Neuronal stem cell (in vitro differentiated cells): Measurements from ENCODE around the gene KLHL14.

Experiments
- DNase-seq: peaks from one replicate; pipeline ENCODE4 v3.0.0-alpha.2; 2013; ENCODE audit warnings: low spot score
- H2AFZ ChIP-seq: one replicate; pipeline ENCODE4 v1.6.1; 2013; ENCODE audit warnings: mild to moderate bottlenecking, low read length, inconsistent platforms
- H2AK5ac ChIP-seq: 2 replicates; pipeline ENCODE4 v1.6.1; 2013; ENCODE audit warnings: low read depth, mild to moderate bottlenecking, inconsistent platforms, low read length, moderate library complexity, mixed read lengths
- H2BK120ac ChIP-seq: 2 replicates; pipeline ENCODE4 v1.6.1; 2013; ENCODE audit warnings: low read depth, mild to moderate bottlenecking, inconsistent platforms, low read length, moderate library complexity, mixed read lengths
- H2BK12ac ChIP-seq: one replicate; pipeline ENCODE4 v1.6.1; 2013; ENCODE audit warnings: low read length, inconsistent platforms
- H2BK15ac ChIP-seq: 2 replicates; pipeline ENCODE4 v1.6.1; 2013; ENCODE audit warnings: mild to moderate bottlenecking, low read length, inconsistent platforms, mixed read lengths
- H2BK5ac ChIP-seq: one replicate; pipeline ENCODE4 v1.6.1; 2013; ENCODE audit warnings: inconsistent platforms, mild to moderate bottlenecking, low read length, moderate library complexity
- H3K14ac ChIP-seq: one replicate; pipeline ENCODE4 v1.6.1; 2013; ENCODE audit warnings: low read length, inconsistent platforms
- H3K18ac ChIP-seq: 2 replicates; pipeline ENCODE4 v1.6.1; 2013; ENCODE audit warnings: low read length, inconsistent platforms
- H3K23ac ChIP-seq: 2 replicates; pipeline ENCODE4 v1.6.1; 2013; ENCODE audit warnings: low read depth, mild to moderate bottlenecking, mixed read lengths, low read length, inconsistent platforms; ENCODE audit not compliant: poor library complexity
- H3K27ac ChIP-seq: replicated peaks from 3 replicates; pipeline ENCODE4 v1.5.1; 2013; ENCODE audit warnings: low read length, inconsistent platforms
- H3K27me3 ChIP-seq, 3 experiments: 2 replicates each; pipeline ENCODE4 v1.6.1; 2013; ENCODE audit warnings: low read length in 3 of 3, mild to moderate bottlenecking in 2 of 3, inconsistent platforms in 1 of 3, low read depth in 1 of 3, mixed read lengths in 1 of 3, moderate library complexity in 1 of 3; ENCODE audit not compliant: control insufficient read depth in 3 of 3, insufficient read depth in 3 of 3
- H3K36me3 ChIP-seq, 2 donors: replicated peaks in 1 of 2; 2 replicates each; pipeline ENCODE4 v1.6.1; 2013; ENCODE audit warnings: low read length in 2 of 2; ENCODE audit not compliant: control insufficient read depth in 2 of 2, insufficient read depth in 2 of 2
- H3K4ac ChIP-seq: 2 replicates; pipeline ENCODE4 v1.6.1; 2013; ENCODE audit warnings: inconsistent platforms, mild to moderate bottlenecking, low read length, moderate library complexity
- H3K4me1 ChIP-seq, 2 donors: 1 replicate in 1 of 2; 2 replicates in 1 of 2; pipeline ENCODE4 v1.6.1; 2013; ENCODE audit warnings: low read length in 2 of 2, low read depth in 1 of 2; ENCODE audit not compliant: control insufficient read depth in 2 of 2, insufficient read depth in 1 of 2
- H3K4me2 ChIP-seq: one replicate; pipeline ENCODE4 v1.6.1; 2013; ENCODE audit warnings: mild to moderate bottlenecking, low read length, inconsistent platforms; ENCODE audit not compliant: insufficient read depth, poor library complexity, severe bottlenecking
- H3K4me3 ChIP-seq, 2 donors: 2 replicates each; pipeline ENCODE4 v1.5.1; 2013; ENCODE audit warnings: low read length in 2 of 2, mild to moderate bottlenecking in 2 of 2, inconsistent platforms in 1 of 2, moderate library complexity in 1 of 2
- H3K79me1 ChIP-seq: one replicate; pipeline ENCODE4 v1.6.1; 2013; ENCODE audit warnings: low read depth, mild to moderate bottlenecking, inconsistent platforms, low read length, moderate library complexity
- H3K9ac ChIP-seq: one replicate; pipeline ENCODE4 v1.6.1; 2013; ENCODE audit warnings: mild to moderate bottlenecking, low read depth, low read length, inconsistent platforms; ENCODE audit not compliant: poor library complexity
- H3K9me3 ChIP-seq, 2 donors: replicated peaks in 1 of 2; 2 replicates each; pipeline versions ENCODE3 to v1.6.1; 2013; ENCODE audit warnings: low read length in 2 of 2, mild to moderate bottlenecking in 2 of 2, inconsistent platforms in 1 of 2, low read depth in 1 of 2, mixed read lengths in 1 of 2, moderate library complexity in 1 of 2; ENCODE audit not compliant: control insufficient read depth in 2 of 2, insufficient read depth in 1 of 2
- H4K8ac ChIP-seq: one replicate; pipeline ENCODE4 v1.6.1; 2013; ENCODE audit warnings: low read depth, mild to moderate bottlenecking, inconsistent platforms, low read length, moderate library complexity
- H4K91ac ChIP-seq: one replicate; pipeline ENCODE4 v1.6.1; 2013; ENCODE audit warnings: low read length, low read depth, mild to moderate bottlenecking, inconsistent platforms; ENCODE audit not compliant: poor library complexity
- WGBS, 2 donors: extraction: QIAGEN DNeasy Blood & Tissue Kit; methylation state at CpG; one replicate each; pipeline ENCODE4 v1.1.7; 2013; ENCODE audit warnings: missing lambda C conversion rate in 2 of 2, mixed read lengths in 1 of 2; ENCODE audit not compliant: insufficient read length in 2 of 2, insufficient replicate concordance in 1 of 2; ENCODE audit errors: extremely low coverage in 2 of 2; 5-methylcytosine and 5-hydroxymethylcytosine counted together

KLHL14 gene

GRCh38 chr18:32750328-32750727, 22.5 kb downstream of the KLHL14 start:
- Histone ChIP-seq H3K4me2 (no peak overlapping the region), H3K23ac (no peak overlapping the region), H3K14ac (no peak overlapping the region), H4K8ac (no peak overlapping the region), H2AK5ac (no peak overlapping the region), H3K9me3 (peaks cover 0 to 12% of the 10 kb centered on the region in 2 donors), H3K4ac (no peak overlapping the region), H2AFZ (no peak overlapping the region), H3K27ac (no peak overlapping the region), H3K18ac (no peak overlapping the region), H2BK15ac (no peak overlapping the region), H3K36me3 (peaks cover 0 to 50% of the 10 kb centered on the region in 2 donors), H3K79me1 (no peaks in the 10 kb centered on the region), H2BK12ac (no peak overlapping the region), H3K4me1 (peaks cover 0 to 8% of the 10 kb centered on the region in 2 donors), H3K9ac (no peak overlapping the region), H3K27me3 (no peaks in the 10 kb centered on the region), H2BK120ac (no peak overlapping the region), H4K91ac (no peak overlapping the region), H2BK5ac (no peak overlapping the region), H3K4me3 (no peak overlapping the region)
- no peak for DNase-seq
- no CpG with 5 or more reads among the region's 3 CpGs for WGBS, 2 donors

- no peak overlapping the region for H2BK120ac ChIP-seq
- H2BK15ac ChIP-seq, result no peak overlapping the region
- no peak overlapping the region for H2BK5ac ChIP-seq
- peaks cover 0 to 5% of the 10 kb centered on the region in 2 donors for H3K4me1 ChIP-seq
- H2BK12ac ChIP-seq, result no peak overlapping the region
- no peak overlapping the region for H3K9ac ChIP-seq
- H2AFZ ChIP-seq, result no peak overlapping the region
- no peak overlapping the region for H4K91ac ChIP-seq
- no peak overlapping the region for H3K27ac ChIP-seq
- no peak overlapping the region for H2AK5ac ChIP-seq
- peaks cover 0 to 12% of the 10 kb centered on the region in 2 donors for H3K9me3 ChIP-seq
- no peak overlapping the region for H3K4me2 ChIP-seq
- no peaks in the 10 kb centered on the region for H3K27me3 ChIP-seq
- H3K4ac ChIP-seq, result no peak overlapping the region
- no peak overlapping the region for H3K14ac ChIP-seq
- H3K18ac ChIP-seq, result no peak overlapping the region
- no peaks in the 10 kb centered on the region for H3K79me1 ChIP-seq
- no peak overlapping the region for H3K4me3 ChIP-seq
- DNase-seq, result no peak
- no peak overlapping the region for H3K23ac ChIP-seq
- no peak overlapping the region for H4K8ac ChIP-seq
- peaks cover 0 to 45% of the 10 kb centered on the region in 2 donors for H3K36me3 ChIP-seq
- no CpG with 5 or more reads among the region's 4 CpGs for WGBS, 2 donors
These were observed 23.0 kb downstream of the KLHL14 start for GRCh38 chr18:32749809-32750208.

- Histone ChIP-seq H3K27ac (no peak overlapping the region), H4K91ac (no peak overlapping the region), H3K4me2 (no peak overlapping the region), H3K36me3 (peaks cover 0 to 27% of the 10 kb centered on the region in 2 donors), H3K4ac (no peak overlapping the region), H2BK120ac (no peak overlapping the region), H3K4me3 (no peak overlapping the region), H2AFZ (no peak overlapping the region), H3K27me3 (no peaks in the 10 kb centered on the region), H2AK5ac (no peak overlapping the region), H4K8ac (no peak overlapping the region), H3K23ac (no peak overlapping the region), H3K79me1 (no peaks in the 10 kb centered on the region), H3K4me1 (peaks cover under 1 to 4% of the 10 kb centered on the region in 2 donors), H2BK15ac (no peak overlapping the region), H2BK5ac (no peak overlapping the region), H3K9me3 (no peaks in the 10 kb centered on the region), H2BK12ac (no peak overlapping the region), H3K18ac (no peak overlapping the region), H3K14ac (no peak overlapping the region), H3K9ac (no peak overlapping the region)
- no peak for DNase-seq
- no CpG with 5 or more reads among the region's 5 CpGs for WGBS, 2 donors
These were observed 30.2 kb downstream of the KLHL14 start for GRCh38 chr18:32742579-32742978.

- Histone ChIP-seq H3K23ac (no peak overlapping the region), H3K4me2 (no peak overlapping the region), H3K4me3 (no peak overlapping the region), H3K9ac (no peak overlapping the region), H2AK5ac (no peak overlapping the region), H3K14ac (no peak overlapping the region), H3K9me3 (peaks cover 0 to 18% of the 10 kb centered on the region in 2 donors), H2BK12ac (no peak overlapping the region), H2BK15ac (no peak overlapping the region), H3K27me3 (no peaks in the 10 kb centered on the region), H3K27ac (no peak overlapping the region), H2BK120ac (no peak overlapping the region), H2AFZ (no peak overlapping the region), H4K8ac (no peak overlapping the region), H4K91ac (no peak overlapping the region), H3K4ac (no peak overlapping the region), H3K4me1 (peaks cover 0 to 4% of the 10 kb centered on the region in 2 donors), H2BK5ac (no peak overlapping the region), H3K36me3 (peaks cover 0 to 71% of the 10 kb centered on the region in 2 donors), H3K18ac (no peak overlapping the region), H3K79me1 (no peaks in the 10 kb centered on the region)
- WGBS, 2 donors, result no CpG with 5 or more reads among the region's 2 CpGs
- no peak for DNase-seq
These were observed 37.0 kb downstream of the KLHL14 start for GRCh38 chr18:32735781-32736180.
